Measurements from ENCODE around the gene LINGO1.

Gene LINGO1

GRCh38 chr15:77591968-77592613 is 40.6 kb downstream of the LINGO1 start:
- DNase-seq: no peak

- DNase-seq: no peak
Observed at GRCh38 chr15:77589839-77590238, 42.9 kb downstream of the LINGO1 start.

GRCh38 chr15:77588126-77588525 is 44.6 kb downstream of the LINGO1 start:
- DNase-seq: no peak

- no peak for DNase-seq
Observed at GRCh38 chr15:77584691-77585090, 48.0 kb downstream of the LINGO1 start.

- DNase-seq: no peak
Observed at GRCh38 chr15:77584201-77584600, 48.5 kb downstream of the LINGO1 start.

GRCh38 chr15:77582763-77583162 is 49.9 kb downstream of the LINGO1 start:
- no peak for DNase-seq

- no peak for DNase-seq
Observed at GRCh38 chr15:77581896-77582569, 50.7 kb downstream of the LINGO1 start.

- DNase-seq: no peak
Observed at GRCh38 chr15:77580996-77581682, 51.6 kb downstream of the LINGO1 start.

- DNase-seq: no peak
Observed at GRCh38 chr15:77579498-77580188, 53.1 kb downstream of the LINGO1 start.

- no peak for DNase-seq
Observed at GRCh38 chr15:77578641-77579372, 53.9 kb downstream of the LINGO1 start.

- no peak for DNase-seq
Observed at GRCh38 chr15:77577366-77577950, 55.3 kb downstream of the LINGO1 start.

GRCh38 chr15:77576538-77576937 is 56.2 kb downstream of the LINGO1 start:
- no peak for DNase-seq

- no peak for DNase-seq
Observed at GRCh38 chr15:77575203-77575934, 57.3 kb downstream of the LINGO1 start.

- DNase-seq: no peak
Observed at GRCh38 chr15:77574521-77575202, 58.0 kb downstream of the LINGO1 start.

- no peak for DNase-seq
Observed at GRCh38 chr15:77573802-77574201, 58.9 kb downstream of the LINGO1 start.

GRCh38 chr15:77572186-77572585 is 60.5 kb downstream of the LINGO1 start:
- no peak for DNase-seq

- no peak for DNase-seq
Observed at GRCh38 chr15:77571741-77572140, 61.0 kb downstream of the LINGO1 start.

- no peak for DNase-seq
Observed at GRCh38 chr15:77571181-77571580, 61.5 kb downstream of the LINGO1 start.

- DNase-seq: no peak
Observed at GRCh38 chr15:77569729-77570125, 63.0 kb downstream of the LINGO1 start.

- no peak for DNase-seq
Observed at GRCh38 chr15:77568973-77569728, 63.6 kb downstream of the LINGO1 start.

Data from activated T-cell treated with anti-CD3 and anti-CD28 coated beads for 4 hours (primary cell).